Smooth muscle cell (in vitro differentiated cells): ENCODE results near the gene TMEM150C. TPM values are rescaled to one million over a fixed set of nuclear protein-coding genes. Genes with fewer than 3 reads are reported as not detected.

Source experiments
- DNase-seq: peaks from one replicate; lab custom pipeline; 2025; ENCODE audit not compliant: unreplicated experiment; lab: John Stamatoyannopoulos, UW
- H2AFZ ChIP-seq: fragments of 200-600 bp; sonication (generic); 2 replicates; pipeline ENCODE4 v1.6.0; 2016; ENCODE audit warnings: antibody characterized with exemption, low read depth, mild to moderate bottlenecking
- H3F3A ChIP-seq: fragments of 200-600 bp; sonication (generic); 2 replicates; pipeline ENCODE4 v1.6.0; 2017; ENCODE audit warnings: antibody characterized with exemption, low read depth
- H3K27ac ChIP-seq: fragments of 200-600 bp; sonication (generic); 2 replicates; pipeline ENCODE4 v1.5.1; 2016; ENCODE audit warnings: low read depth, mild to moderate bottlenecking
- H3K27me3 ChIP-seq: fragments of 200-600 bp; sonication (generic); 2 replicates; pipeline ENCODE4 v1.6.1; 2016; ENCODE audit warnings: low read depth, mild to moderate bottlenecking
- H3K36me3 ChIP-seq: fragments of 200-600 bp; sonication (generic); 2 replicates; pipeline ENCODE4 v1.5.1; 2016; ENCODE audit warnings: low read depth
- H3K4me1 ChIP-seq: fragments of 200-600 bp; sonication (generic); 2 replicates; pipeline ENCODE4 v1.5.1; 2016; ENCODE audit warnings: low read depth
- H3K4me2 ChIP-seq: fragments of 200-600 bp; sonication (generic); 2 replicates; pipeline ENCODE4 v1.6.0; 2016; ENCODE audit warnings: mild to moderate bottlenecking
- H3K4me3 ChIP-seq: fragments of 200-600 bp; sonication (generic); 2 replicates; pipeline ENCODE4 v1.5.1; 2016; ENCODE audit warnings: mild to moderate bottlenecking
- H3K79me2 ChIP-seq: fragments of 200-600 bp; sonication (generic); 2 replicates; pipeline ENCODE4 v1.6.0; 2016; ENCODE audit warnings: low read depth, mild to moderate bottlenecking
- H3K9ac ChIP-seq: fragments of 200-600 bp; sonication (generic); 2 replicates; pipeline ENCODE4 v1.6.0; 2016; ENCODE audit warnings: low read depth
- H3K9me3 ChIP-seq: fragments of 200-600 bp; sonication (generic); replicated peaks from 2 replicates; pipeline ENCODE4 v1.5.1; 2016; ENCODE audit warnings: low read depth
- H4K20me1 ChIP-seq: fragments of 200-600 bp; sonication (generic); 2 replicates; pipeline ENCODE4 v1.6.0; 2016; ENCODE audit warnings: low read depth
- WGBS: methylation state at CpG from one replicate; pipeline ENCODE4 v1.1.7; 2016; ENCODE audit warnings: low lambda C conversion rate; 5-methylcytosine and 5-hydroxymethylcytosine counted together
- polyA plus RNA-seq: library from polyadenylated mRNA; unstranded; fragments of >200 nt; fragmentation: Nextera tagmentation; extraction: Ambion mirVana; gene quantifications from 2 replicates; pipeline ENCODE4 v1.2.1, GENCODE V29; 2016
- total RNA-seq: library from RNA; depleted of rRNA; stranded (reverse); fragments of >200 nt; gene quantifications from 2 replicates; pipeline ENCODE4 v1.2.3, GENCODE V29; 2014
- TF ChIP-seq, protein P1 (sequence below): fragments of 200-600 bp; sonication (generic); IDR thresholded peaks from 2 replicates; pipeline ENCODE4 v1.5.1; 2017; ENCODE audit warnings: borderline replicate concordance, mild to moderate bottlenecking, antibody characterized with exemption; ENCODE audit not compliant: insufficient read depth, poor library complexity, severe bottlenecking

The TMEM150C gene
- total and polyA plus RNA-seq, 2 experiments from 2014 or later = 0.55 to 8.0 TPM

DNA sequence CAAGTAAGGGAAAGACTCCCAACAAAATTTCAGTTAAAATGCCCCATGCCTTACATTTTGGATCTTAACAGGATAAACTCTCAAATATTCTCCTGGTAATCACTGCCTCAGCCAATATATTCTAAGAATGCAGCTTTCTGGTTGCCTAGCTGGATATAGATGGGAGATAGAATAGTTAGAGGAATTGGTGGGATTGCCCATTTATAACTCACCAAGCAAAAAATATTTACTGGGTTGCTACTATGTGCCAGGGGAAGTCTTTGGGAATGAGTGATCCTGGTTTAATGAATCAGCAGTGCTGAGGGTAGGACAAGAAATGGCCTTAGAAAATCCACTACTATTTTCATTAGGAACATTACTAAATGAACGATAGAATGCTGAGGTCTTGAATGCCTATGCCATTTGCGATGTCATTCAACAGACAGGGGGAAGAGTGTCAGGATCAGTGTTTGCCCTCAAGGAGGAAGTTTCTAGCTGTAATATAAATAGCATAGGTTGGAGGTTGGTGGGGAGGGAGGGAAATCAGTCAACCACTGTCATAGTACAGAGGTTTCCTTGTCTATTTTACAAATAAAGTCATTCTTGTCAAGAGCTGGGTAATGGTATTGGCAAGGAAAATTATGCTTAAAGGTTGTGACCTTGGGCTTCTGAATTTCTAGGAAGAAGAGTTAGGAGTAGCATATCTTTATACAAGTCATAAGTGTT is 67.9 kb downstream of the TMEM150C start:
- H3K36me3 ChIP-seq = no peaks in the 10 kb centered on the region
- no peak overlapping the region for H3K27ac ChIP-seq
- H3K4me2 ChIP-seq = no peak overlapping the region
- DNase-seq = no peak
- no peaks in the 10 kb centered on the region for H3K9me3 ChIP-seq
- TF ChIP-seq, protein P1, sequence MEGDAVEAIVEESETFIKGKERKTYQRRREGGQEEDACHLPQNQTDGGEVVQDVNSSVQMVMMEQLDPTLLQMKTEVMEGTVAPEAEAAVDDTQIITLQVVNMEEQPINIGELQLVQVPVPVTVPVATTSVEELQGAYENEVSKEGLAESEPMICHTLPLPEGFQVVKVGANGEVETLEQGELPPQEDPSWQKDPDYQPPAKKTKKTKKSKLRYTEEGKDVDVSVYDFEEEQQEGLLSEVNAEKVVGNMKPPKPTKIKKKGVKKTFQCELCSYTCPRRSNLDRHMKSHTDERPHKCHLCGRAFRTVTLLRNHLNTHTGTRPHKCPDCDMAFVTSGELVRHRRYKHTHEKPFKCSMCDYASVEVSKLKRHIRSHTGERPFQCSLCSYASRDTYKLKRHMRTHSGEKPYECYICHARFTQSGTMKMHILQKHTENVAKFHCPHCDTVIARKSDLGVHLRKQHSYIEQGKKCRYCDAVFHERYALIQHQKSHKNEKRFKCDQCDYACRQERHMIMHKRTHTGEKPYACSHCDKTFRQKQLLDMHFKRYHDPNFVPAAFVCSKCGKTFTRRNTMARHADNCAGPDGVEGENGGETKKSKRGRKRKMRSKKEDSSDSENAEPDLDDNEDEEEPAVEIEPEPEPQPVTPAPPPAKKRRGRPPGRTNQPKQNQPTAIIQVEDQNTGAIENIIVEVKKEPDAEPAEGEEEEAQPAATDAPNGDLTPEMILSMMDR = no peak
- H2AFZ ChIP-seq = no peak overlapping the region
- H4K20me1 ChIP-seq = no peaks in the 10 kb centered on the region
- no peaks in the 10 kb centered on the region for H3K79me2 ChIP-seq
- H3F3A ChIP-seq = no peaks in the 10 kb centered on the region
- WGBS = 86% methylated on average over 2 of the region's 2 CpGs
- no peaks in the 10 kb centered on the region for H3K27me3 ChIP-seq
- H3K4me1 ChIP-seq = no peaks in the 10 kb centered on the region
- H3K9ac ChIP-seq = no peak overlapping the region
- no peak overlapping the region for H3K4me3 ChIP-seq

DNA sequence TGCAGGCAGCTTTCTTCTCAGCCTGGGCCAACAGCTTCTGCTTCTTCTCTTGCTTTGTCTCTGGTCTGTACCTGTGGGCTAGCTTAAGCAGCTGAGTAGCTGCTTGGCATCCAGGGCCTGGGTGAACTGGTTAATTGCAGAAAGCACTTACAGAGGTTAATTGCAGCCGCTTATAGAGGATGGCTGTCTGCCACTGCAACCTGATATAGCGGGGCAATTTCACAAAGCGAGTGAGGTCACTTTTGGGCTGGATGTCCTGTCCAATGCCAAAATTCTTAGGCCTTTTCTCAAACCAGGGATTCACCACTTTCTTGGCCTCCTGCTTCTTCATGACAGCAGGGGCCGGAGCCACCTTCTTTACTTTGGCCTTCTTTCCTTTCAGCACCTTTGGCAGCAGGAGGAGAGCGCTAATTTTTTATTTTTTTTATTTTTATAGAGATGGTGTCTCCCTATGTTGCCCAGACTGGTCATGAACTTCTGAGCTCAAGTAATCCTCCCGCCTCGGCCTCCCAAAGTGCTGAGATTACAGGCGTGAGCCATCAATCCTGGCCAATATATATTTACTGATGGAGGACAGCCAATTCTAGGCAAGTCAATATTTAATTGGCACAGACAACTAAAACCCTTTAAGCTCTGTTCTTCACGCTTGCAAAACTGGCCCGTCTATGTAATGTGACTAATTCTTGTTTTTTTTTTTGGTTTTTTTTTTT is 70.4 kb downstream of the TMEM150C start:
- H4K20me1 ChIP-seq = no peaks in the 10 kb centered on the region
- H3K9ac ChIP-seq = no peak overlapping the region
- no peaks in the 10 kb centered on the region for H3K27me3 ChIP-seq
- H3F3A ChIP-seq = no peaks in the 10 kb centered on the region
- no peak overlapping the region for H3K4me3 ChIP-seq
- no peaks in the 10 kb centered on the region for H3K79me2 ChIP-seq
- no peak overlapping the region for H3K4me2 ChIP-seq
- DNase-seq = no peak
- no peaks in the 10 kb centered on the region for H3K4me1 ChIP-seq
- no peaks in the 10 kb centered on the region for H3K36me3 ChIP-seq
- TF ChIP-seq, protein P1 = no peak
- WGBS = 82% methylated on average over 10 of the region's 10 CpGs
- H3K27ac ChIP-seq = no peak overlapping the region
- H3K9me3 ChIP-seq = no peaks in the 10 kb centered on the region
- no peak overlapping the region for H2AFZ ChIP-seq

DNA sequence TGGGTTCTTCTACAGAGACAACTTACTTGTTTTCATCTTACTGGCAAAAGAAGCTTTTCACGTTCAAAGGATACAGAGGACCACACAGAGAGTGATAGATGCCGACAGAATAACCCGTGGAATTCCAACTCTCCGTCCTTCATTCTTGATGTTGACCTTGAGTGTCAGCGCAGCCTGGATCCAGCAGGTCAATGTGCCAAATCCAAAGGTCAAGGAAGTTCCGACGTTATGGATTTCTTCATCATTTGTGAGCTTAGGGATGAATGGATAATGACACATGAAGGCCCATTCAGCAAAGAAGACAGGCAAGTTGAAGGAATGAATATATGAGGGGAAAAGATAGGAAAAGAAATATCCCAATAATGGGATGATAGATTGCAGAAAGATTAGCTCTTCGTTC is 71.8 kb downstream of the TMEM150C start:
- no peaks in the 10 kb centered on the region for H3K27me3 ChIP-seq
- whole genome bisulfite sequencing = 88% methylated on average over 8 of the region's 8 CpGs
- H3K79me2 ChIP-seq = no peaks in the 10 kb centered on the region
- H4K20me1 ChIP-seq = no peaks in the 10 kb centered on the region
- H3K9ac ChIP-seq = no peak overlapping the region
- H3K36me3 ChIP-seq = no peaks in the 10 kb centered on the region
- H3K27ac ChIP-seq = no peak overlapping the region
- no peaks in the 10 kb centered on the region for H3F3A ChIP-seq
- no peak overlapping the region for H2AFZ ChIP-seq
- no peak overlapping the region for H3K4me3 ChIP-seq
- no peaks in the 10 kb centered on the region for H3K9me3 ChIP-seq
- DNase-seq = no peak
- H3K4me1 ChIP-seq = no peaks in the 10 kb centered on the region
- no peak overlapping the region for H3K4me2 ChIP-seq
- TF ChIP-seq, protein P1 = no peak
